GM19238 (cell line): ENCODE data around the gene DNMT1.
"Not testable (repeated sequence)": the region's sequence is repeated elsewhere in the genome, so short reads cannot be mapped to it uniquely, and the experiment has no call there.

ENCODE experiments used
- DNase-seq: peaks from one replicate; pipeline ENCODE4 v3.0.0; 2011; ENCODE audit warnings: low spot score; ENCODE audit not compliant: insufficient read length

The DNMT1 gene

DNA sequence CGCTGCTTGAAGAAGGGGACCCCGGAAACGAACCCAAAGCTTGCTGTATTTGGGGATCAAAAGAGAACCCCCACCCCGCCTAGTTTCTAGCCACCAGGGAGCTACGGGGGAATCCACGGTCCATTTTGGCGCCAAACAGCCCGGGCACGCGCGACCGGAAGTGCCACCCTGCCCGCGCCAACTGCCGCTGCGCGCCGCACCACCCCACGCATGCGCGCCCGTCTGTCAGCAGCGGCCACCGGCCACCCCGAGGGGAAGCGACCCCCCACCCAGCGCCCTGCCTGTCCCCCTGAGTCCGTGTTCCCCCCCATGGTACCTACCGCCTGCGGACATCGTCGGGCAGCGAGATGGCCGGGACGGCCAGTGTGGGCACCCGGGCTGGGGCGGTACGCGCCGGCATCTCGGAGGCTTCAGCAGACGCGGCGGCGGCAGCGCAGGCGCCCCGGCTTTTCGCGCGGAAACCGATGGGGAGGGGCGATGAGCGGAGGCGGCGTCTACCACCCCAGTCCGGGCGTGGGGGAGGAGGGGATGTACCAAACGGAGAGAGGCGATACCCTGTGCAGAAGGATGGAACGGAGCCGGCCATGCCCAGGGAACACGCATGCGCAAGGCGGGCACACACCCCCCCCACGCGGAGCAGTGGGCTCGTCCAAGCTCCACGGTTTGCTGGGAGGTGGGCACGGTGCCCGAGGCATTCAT lies at the start of gene DNMT1:
DNMT1 (minus strand) TSS at position 454 of the 699 bp plus-strand sequence; CDS start at position 400, 54 bp downstream.
- DNase-seq: peak; percentile 98

- DNase-seq: no peak
These were observed 48.9 kb upstream of the DNMT1 start for GRCh38 chr19:10243606-10244005.

DNA sequence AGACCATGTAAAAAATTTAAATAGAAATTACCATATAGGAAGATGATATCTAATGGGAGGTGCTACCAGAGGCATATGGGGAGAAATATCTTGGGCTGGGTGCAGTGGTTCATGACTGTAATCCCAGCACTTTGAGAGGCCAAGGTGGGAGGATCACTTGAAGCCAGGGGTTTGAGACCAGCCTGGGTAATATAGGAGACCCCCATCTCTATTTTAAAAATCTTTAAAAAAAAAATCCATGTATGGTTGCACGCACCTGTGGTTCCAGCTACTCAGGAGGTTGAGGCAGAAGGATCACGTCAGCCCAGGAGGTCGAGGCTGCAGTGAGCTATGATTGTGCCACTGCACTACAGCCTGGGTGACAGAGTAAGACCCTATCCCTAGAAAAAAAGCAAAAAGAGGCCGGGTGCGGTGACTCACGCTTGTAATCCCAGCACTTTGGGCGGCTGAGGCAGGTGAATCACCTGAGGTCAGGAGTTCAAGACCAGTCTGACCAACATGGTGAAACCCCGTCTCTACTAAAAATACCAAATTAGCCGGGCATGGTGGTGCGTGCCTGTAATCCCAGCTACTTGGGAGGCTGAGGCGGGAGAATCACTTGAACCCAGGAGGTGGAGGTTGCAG lies 47.2 kb upstream of the DNMT1 start:
- DNase-seq: not testable (repeated sequence)

DNA sequence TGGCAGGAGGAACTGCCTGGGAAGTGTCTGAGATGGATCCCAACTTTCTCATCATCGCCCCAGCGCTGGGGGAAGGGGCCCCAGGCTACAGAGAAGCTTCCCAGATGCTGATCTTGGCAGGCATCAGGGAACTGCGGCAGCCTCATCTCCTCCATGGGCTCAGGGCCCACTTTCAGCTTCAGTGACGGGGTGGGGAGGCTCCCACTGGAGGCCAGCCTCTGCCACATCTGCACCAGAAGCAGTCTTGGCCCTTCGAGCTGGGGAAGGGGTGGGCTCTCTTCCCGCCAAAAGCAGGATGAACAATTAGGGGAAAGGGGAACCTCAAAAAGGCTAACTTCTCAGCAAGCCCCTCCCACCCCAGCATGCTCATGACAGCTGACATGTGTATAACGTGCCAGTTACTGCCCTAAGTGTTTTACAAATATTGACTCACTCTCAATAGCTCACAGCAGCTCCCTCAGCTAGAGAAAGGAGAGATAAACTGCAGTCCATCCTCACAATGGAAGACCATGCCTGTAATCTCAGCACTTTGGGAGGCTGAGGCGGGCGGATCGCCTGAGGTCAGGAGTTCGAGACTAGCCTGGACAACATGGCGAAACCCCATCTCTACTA lies 43.5 kb upstream of the DNMT1 start:
- DNase-seq: no peak

- DNase-seq: no peak
These were observed 42.9 kb upstream of the DNMT1 start for GRCh38 chr19:10237702-10238101.

DNA sequence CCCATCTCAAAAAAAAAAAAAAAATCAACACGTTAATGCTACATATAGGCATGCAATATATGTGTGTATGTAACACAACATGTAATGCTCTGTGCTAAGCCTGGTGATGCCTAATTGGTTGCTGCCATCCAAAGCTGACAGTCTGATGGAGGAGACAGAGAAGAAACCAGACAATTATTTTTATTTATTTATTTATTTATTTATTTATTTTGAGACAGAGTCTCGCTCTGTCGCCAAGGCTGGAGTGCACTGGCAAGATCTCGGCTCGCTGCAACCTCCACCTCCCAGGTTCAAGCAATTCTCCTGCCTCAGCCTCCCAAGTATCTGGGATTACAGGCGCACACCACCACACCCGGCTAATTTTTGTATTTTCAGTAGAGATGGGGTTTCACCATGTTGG lies 40.7 kb upstream of the DNMT1 start:
- DNase-seq: not testable (repeated sequence)

DNA sequence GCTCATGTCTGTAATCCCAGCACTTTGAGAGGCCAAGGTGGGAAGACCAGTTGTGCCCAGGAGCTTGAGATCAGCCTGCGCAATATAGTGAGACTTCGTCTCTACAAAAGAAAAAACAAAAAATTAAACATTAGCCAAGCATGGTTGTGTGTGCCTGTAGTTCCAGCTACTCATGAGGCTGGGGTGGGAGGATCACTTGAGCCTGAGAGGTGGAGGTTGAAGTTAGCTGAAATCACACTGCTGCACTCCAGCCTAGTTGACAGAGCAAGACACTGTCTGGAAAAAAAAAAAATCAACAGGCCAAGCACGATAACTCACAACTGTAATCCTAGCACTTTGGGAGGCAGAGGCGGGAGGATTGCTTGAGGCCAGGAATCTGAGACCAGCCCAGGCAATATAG lies 40.2 kb upstream of the DNMT1 start:
- DNase-seq: no peak

- no peak for DNase-seq
These were observed 39.2 kb upstream of the DNMT1 start for GRCh38 chr19:10233946-10234345.

GRCh38 chr19:10231612-10232228 lies 37.0 kb upstream of the DNMT1 start:
- no peak for DNase-seq

GRCh38 chr19:10230861-10231611 lies 36.3 kb upstream of the DNMT1 start, which contains the start of gene S1PR2:
Gene S1PR2 (minus strand): TSS chr19:10231331. CDS start chr19:10224905, 6,426 bp downstream.
- DNase-seq: peak; percentile 78

DNA sequence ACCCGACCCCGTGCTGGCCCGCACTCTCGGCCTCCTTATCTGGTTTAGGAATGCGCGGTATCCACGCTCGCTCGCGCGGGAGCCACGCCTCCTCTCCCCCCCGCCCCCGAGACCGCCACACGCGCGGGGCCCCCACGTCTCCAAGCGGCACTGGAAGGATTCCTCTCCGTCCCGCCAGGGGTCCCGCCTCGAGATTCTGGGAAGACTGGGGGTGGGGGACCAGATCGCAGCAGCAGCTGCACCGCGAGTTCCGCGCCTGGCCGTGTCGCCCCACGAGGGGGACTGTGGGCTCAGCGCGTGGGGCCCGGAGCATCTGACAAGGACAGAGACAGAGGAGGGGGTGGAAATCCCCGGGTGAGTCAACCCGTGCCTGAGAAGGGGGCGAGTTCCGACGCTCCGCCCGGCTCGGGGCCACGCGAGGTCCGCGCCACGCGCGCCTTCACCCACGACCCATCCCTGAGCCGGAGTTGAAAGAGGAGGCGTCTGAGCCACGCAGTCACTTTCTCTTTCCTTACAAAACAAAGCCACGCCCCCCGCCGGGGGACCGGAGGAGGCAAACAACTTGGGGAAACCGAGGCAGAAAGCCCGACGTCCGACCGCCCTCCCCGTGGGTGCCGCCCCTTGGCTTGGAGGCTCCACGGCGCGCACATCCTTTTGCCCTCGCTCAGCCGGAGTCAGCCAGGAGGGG lies 35.6 kb upstream of the DNMT1 start:
- DNase-seq: peak; percentile 27

DNA sequence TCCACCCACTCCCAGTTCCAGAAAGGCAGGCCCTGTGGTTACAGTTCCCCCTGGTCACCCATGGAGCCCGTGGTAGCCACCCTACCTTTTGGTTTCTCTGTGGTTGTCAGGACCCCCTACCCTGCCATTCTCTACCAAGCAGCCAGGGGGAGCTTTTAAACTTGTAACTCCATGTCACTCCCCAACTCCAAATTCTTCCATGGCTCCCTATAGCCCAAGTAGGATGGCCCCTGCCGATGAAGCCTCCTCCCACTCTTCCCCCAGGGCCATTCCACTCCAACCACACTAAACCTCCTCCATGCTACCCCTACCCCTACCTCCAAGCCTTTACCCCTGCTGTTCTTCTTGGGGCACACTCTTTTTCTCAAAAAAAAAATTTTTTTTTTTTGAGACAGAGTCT lies 34.2 kb upstream of the DNMT1 start:
- DNase-seq: peak; percentile 63

- no peak for DNase-seq
These were observed 33.6 kb upstream of the DNMT1 start for GRCh38 chr19:10228393-10228792.

GRCh38 chr19:10227026-10227971 lies 32.5 kb upstream of the DNMT1 start:
- DNase-seq: no peak

- no peak for DNase-seq
These were observed 31.7 kb upstream of the DNMT1 start for GRCh38 chr19:10226376-10227025.

DNA sequence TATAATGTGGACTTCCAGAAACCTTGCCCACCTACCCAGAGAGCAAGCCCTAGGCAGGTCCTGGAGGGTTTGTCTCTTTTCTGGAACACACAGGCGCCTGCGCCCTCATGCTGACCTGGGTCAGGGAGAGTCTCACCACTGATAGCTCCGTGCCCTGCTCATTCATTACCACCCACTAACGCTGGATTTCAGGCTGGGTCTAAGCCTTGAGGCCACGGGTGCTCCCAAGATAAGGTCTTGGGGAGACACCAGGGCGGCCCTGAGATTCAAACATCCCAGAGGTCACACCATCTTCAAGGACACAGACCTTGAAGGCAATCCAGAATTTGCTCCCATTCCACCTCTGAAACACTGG lies 31.2 kb upstream of the DNMT1 start:
- no peak for DNase-seq

- DNase-seq: no peak
These were observed 29.6 kb upstream of the DNMT1 start for GRCh38 chr19:10224337-10224736.

GRCh38 chr19:10223488-10224213 lies 28.9 kb upstream of the DNMT1 start:
- DNase-seq: no peak
